A549 (cell line): ENCODE measurements around the gene IRAK3. TPM values are rescaled to one million over a fixed set of nuclear protein-coding genes. Genes with fewer than 3 reads are reported as not detected.
"Not testable (repeated sequence)": the region's sequence is repeated elsewhere in the genome, so short reads cannot be mapped to it uniquely, and the experiment has no call there.

Experiments used
- ATAC-seq, 2 experiments: fragments of 200-7000 bp in 1 of 2; fragments of >200 bp in 1 of 2; cut with Nextera tagmentation in 1 of 2; cut with Tn5 transposase in 1 of 2; 3 replicates each; pipeline versions ENCODE4 v1.8.0 to v1.9.1; 2018 to 2020; ENCODE audit warnings: mild to moderate bottlenecking in 1 of 2, moderate library complexity in 1 of 2
- CTCF ChIA-PET: fragments of 300-600 bp; sonication (Branson Sonifier 250); formaldehyde crosslinking; extraction: SDS; loops from one replicate; lab custom pipeline; 2021; ENCODE audit warnings: antibody characterized with exemption, inconsistent platforms; lab: Yijun Ruan, JAX
- POLR2A ChIA-PET: fragments of 350-600 bp; formaldehyde crosslinking; extraction: SDS; loops from one replicate; lab custom pipeline; 2021; ENCODE audit warnings: antibody characterized with exemption, inconsistent platforms; lab: Yijun Ruan, JAX
- DNase-seq, 2 experiments: peaks; one replicate each; pipeline versions ENCODE4 v3.0.0 to v3.0.0-alpha.2; 2011 to 2016; ENCODE audit warnings: low read depth in 1 of 2, low spot score in 1 of 2
- FAIRE-seq: peaks from 2 replicates; lab custom pipeline; 2011; peaks lifted over from hg19 to GRCh38; lab: Jason Lieb, UNC
- H3K27ac ChIP-seq, 2 experiments: fragments of >200 bp; sonication (Bioruptor Twin); formaldehyde crosslinking; 3 replicates each; pipeline ENCODE4 v1.5.1; 2016 to 2017
- H3K4me1 ChIP-seq: fragments of >200 bp; sonication (Bioruptor Twin); formaldehyde crosslinking; 3 replicates; pipeline ENCODE4 v1.6.1; 2016
- H3K4me2 ChIP-seq: fragments of >200 bp; sonication (Bioruptor Twin); formaldehyde crosslinking; 3 replicates; pipeline ENCODE4 v1.6.1; 2016
- H3K4me3 ChIP-seq: fragments of >200 bp; sonication (Bioruptor Twin); formaldehyde crosslinking; 3 replicates; pipeline ENCODE4 v1.5.1; 2016
- H3K9me3 ChIP-seq: fragments of >200 bp; sonication (Bioruptor Twin); formaldehyde crosslinking; 3 replicates; pipeline ENCODE4 v1.6.1; 2016
- CBX8 ChIP-seq: fragments of 200-600 bp; sonication (generic); IDR thresholded peaks from 2 replicates; pipeline ENCODE4 v1.6.1; 2016
- CTCF ChIP-seq: fragments of >200 bp; sonication (Bioruptor Twin); formaldehyde crosslinking; IDR thresholded peaks from 3 replicates; pipeline ENCODE4 v1.5.1; 2016
- FOSL2 ChIP-seq, 2 experiments: fragments of 450-650 bp in 1 of 2; fragments of >200 bp in 1 of 2; sonication (Bioruptor Twin) in 1 of 2; formaldehyde crosslinking; IDR thresholded peaks; 2 replicates each; pipeline versions ENCODE4 v1.5.0 to v1.6.1; 2016 to 2020; ENCODE audit warnings: mild to moderate bottlenecking in 1 of 2, moderate library complexity in 1 of 2
- HOXB5 ChIP-seq: fragments of 250-450 bp; sonication (Bioruptor Pico); IDR thresholded peaks from 2 replicates; pipeline ENCODE4 v1.5.0; 2020; ENCODE audit warnings: mild to moderate bottlenecking, moderate library complexity
- NR3C1 ChIP-seq: fragments of >200 bp; sonication (Bioruptor Twin); formaldehyde crosslinking; IDR thresholded peaks from 3 replicates; pipeline ENCODE4 v1.6.1; 2017
- RFX5 ChIP-seq: fragments of 450-650 bp; IDR thresholded peaks from 2 replicates; pipeline ENCODE4 v1.7.1; 2014; ENCODE audit warnings: antibody characterized with exemption, mild to moderate bottlenecking, moderate library complexity
- RNF2 ChIP-seq: fragments of 200-600 bp; sonication (generic); IDR thresholded peaks from 2 replicates; pipeline ENCODE4 v1.6.1; 2016; ENCODE audit warnings: low read depth, mild to moderate bottlenecking, antibody characterized with exemption, moderate library complexity, borderline replicate concordance
- ZC3H11A ChIP-seq: fragments of 450-650 bp; IDR thresholded peaks from 2 replicates; pipeline ENCODE4 v1.6.1; 2014; ENCODE audit warnings: antibody characterized with exemption, mild to moderate bottlenecking
- WGBS: methylation state at CpG from one replicate; pipeline ENCODE4 v1.1.6; 2017; ENCODE audit errors: missing lambda C conversion rate; 5-methylcytosine and 5-hydroxymethylcytosine counted together
- polyA plus RNA-seq, 4 experiments: library from polyadenylated mRNA; depleted of rRNA in 3 of 4; stranded (reverse); fragments of >200 nt; fragmentation: RNase III in 1 of 4; extraction: RNeasy Plus Mini Kit Qiagen cat#74134 plus additional on column Dnase treatment in 1 of 4; gene quantifications; 2 replicates in 3 of 4; 3 replicates in 1 of 4; pipeline ENCODE4 v1.2.3, GENCODE V29; 2011 to 2017
- TF ChIP-seq, protein P1 (sequence below): IDR thresholded peaks from 2 replicates; pipeline ENCODE4 v1.6.1; 2012

Gene IRAK3
- polyA plus RNA-seq, 2 of the 4 experiments (the other 2 are of a cell fraction): 0.06 to 0.25 TPM

- not testable (repeated sequence) for H3K4me1 ChIP-seq; H3K9me3 ChIP-seq; H3K4me3 ChIP-seq; H3K27ac ChIP-seq; TF ChIP-seq FOSL2 (IDR thresholded peaks at IDR 0.05)
- WGBS: 46% methylated on average over 13 of the region's 13 CpGs
- peak; percentile 68 for TF ChIP-seq FOSL2 (CRISPR knock-in tag; IDR thresholded peaks at IDR 0.05)
- TF ChIP-seq RFX5: peak; percentile 97
- ChIA-PET CTCF (interaction anchor here (1.5 kb wide), 1 partner anchor 9 kb away, joined by 3 read pairs; no protein-coding TSS in a partner anchor), POLR2A (interaction anchor here (2.7 kb wide), 1 partner anchor 65 kb away, joined by 15 read pairs; the partner anchor contains the start of gene TMBIM4)
- H3K4me2 ChIP-seq: peak overlapping the region; percentile 97; the same call in 1 of the 3 replicates
- FAIRE-seq (peak; percentile 18), ATAC-seq (peak; percentile 74 to 79), DNase-seq (peak in 1 of 2 experiments; percentile 71)
Measured at GRCh38 chr12:66234037-66234693, 45.2 kb downstream of the IRAK3 start.

DNA sequence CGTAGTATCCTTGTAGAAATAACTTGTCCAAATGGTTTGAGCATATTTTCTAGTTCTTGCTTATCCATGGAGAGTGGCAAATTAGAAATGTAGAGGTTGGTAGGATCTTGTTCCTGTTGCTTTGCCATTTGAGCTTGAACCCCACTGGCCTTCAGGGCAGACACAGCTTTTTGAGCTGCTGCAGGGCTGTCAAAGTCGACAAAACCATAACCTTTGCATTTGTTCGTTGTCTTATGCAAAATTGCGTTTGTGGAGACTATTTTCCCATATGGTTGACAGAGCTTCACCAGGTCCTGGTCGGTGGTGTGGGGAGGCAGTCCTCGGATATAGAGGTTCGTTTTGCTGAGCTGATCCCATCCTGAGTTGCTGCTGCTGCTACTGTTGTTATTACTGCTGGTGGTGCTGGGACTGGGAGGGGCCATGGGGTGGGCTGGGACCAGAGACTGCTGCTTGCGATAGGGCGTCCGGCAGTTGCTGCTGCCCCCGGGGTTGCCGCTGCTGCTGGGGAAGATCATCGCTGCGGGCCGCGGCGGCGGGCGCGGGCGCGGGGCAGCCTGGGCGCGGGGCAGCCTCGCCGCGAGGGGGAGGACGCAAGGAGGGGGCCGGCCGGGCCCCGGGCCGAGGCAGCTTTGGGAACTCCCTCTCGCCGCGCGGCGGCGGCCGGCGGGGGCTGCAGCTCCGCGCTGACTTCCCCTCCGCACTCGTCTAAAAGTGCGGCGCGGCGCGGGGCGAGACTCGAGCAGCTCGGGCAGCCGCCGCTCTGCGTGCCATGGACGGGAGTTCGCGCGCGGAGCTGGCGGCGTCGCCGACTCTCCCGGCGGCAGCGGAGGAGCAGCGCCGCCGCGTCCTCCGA lies 46.0 kb downstream of the IRAK3 start:
- CTCF ChIA-PET: interaction anchor here (0.6 to 1.5 kb wide), 5 partner anchors 8 to 338 kb away, joined by 3 to 4 read pairs (median 3); no protein-coding TSS in a partner anchor
- ATAC-seq: peak; percentile 87 to 90
- DNase-seq: peak; percentile 35 to 42
- not testable (repeated sequence) for FAIRE-seq
- peak overlapping the region; percentile 62 to 82; a peak in 5 of 6 replicates for H3K27ac ChIP-seq
- TF ChIP-seq CTCF: peak; percentile 23; the same call in 1 of the 3 replicates
- TF ChIP-seq CBX8: peak; percentile 91; the same call in 1 of the 2 replicates
- TF ChIP-seq RNF2: peak; percentile 80; the same call in 1 of the 2 replicates
- TF ChIP-seq, all 56 proteins: peak for 3; not testable (repeated sequence) for 53
- Histone ChIP-seq H3K4me2 (peak overlapping the region; percentile 97), H3K4me3 (peak overlapping the region; percentile 83)
- H3K9me3 ChIP-seq, H3K4me1 ChIP-seq: not testable (repeated sequence)
- 4% methylated on average over 27 of the region's 72 CpGs for WGBS
- POLR2A ChIA-PET: interaction anchor here (0.6 to 2.7 kb wide), 2 partner anchors 66 to 104 kb away, joined by 3 to 15 read pairs; partner anchors contain the start of genes LLPH and TMBIM4

- H3K4me2 ChIP-seq: peak overlapping the region; percentile 97
- peak overlapping the region; percentile 83 for H3K4me3 ChIP-seq
- no peak for FAIRE-seq
- CTCF ChIA-PET: interaction anchor here (0.6 to 2.4 kb wide), 5 partner anchors 10 to 106 kb away, joined by 3 to 8 read pairs (median 4); partner anchors contain the start of gene TMBIM4
- peak overlapping the region; percentile 62 to 82; a peak in 5 of 6 replicates for H3K27ac ChIP-seq
- H3K4me1 ChIP-seq: peaks cover 3% of the 10 kb centered on the region; the same call in 1 of the 3 replicates
- peak in 1 of 2 experiments; percentile 49; a peak in 2 of 6 replicates for ATAC-seq
- 7% methylated on average over 5 of the region's 5 CpGs for WGBS
- POLR2A ChIA-PET: interaction anchor here (2.7 kb wide), 1 partner anchor 66 kb away, joined by 15 read pairs; the partner anchor contains the start of gene TMBIM4
- no peak for TF ChIP-seq NR3C1
- TF ChIP-seq CTCF: no peak
- TF ChIP-seq HOXB5 (CRISPR knock-in tag): no peak
- no peak for TF ChIP-seq ZC3H11A
- TF ChIP-seq, protein P1, sequence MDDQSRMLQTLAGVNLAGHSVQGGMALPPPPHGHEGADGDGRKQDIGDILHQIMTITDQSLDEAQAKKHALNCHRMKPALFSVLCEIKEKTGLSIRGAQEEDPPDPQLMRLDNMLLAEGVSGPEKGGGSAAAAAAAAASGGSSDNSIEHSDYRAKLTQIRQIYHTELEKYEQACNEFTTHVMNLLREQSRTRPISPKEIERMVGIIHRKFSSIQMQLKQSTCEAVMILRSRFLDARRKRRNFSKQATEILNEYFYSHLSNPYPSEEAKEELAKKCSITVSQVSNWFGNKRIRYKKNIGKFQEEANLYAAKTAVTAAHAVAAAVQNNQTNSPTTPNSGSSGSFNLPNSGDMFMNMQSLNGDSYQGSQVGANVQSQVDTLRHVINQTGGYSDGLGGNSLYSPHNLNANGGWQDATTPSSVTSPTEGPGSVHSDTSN: no peak
- peak; percentile 83; the same call in 1 of the 2 replicates for TF ChIP-seq CBX8
- peak; percentile 99 for TF ChIP-seq RNF2
- no peaks in the 10 kb centered on the region for H3K9me3 ChIP-seq
- peak; percentile 27 to 66 for DNase-seq
Measured at GRCh38 chr12:66235626-66236281, 46.7 kb downstream of the IRAK3 start.

DNA sequence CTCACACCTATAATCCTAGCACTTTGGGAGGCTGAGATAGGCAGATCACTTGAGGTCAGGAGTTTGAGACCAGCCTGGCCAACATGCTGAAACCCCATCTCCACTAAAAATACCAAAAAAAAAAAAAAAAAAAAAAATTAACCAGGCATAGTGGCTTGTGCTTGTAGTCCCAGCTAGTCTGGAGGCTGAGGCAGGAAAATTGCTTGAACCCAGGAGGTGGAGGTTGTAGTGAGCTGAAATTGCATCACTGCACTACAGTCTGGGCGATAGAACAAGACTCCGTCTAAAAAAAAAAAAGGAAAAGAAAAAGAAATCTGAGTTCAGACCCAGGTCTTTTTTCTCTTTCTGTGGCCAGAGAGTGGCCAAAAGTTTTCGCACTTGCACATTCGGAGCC lies 47.3 kb downstream of the IRAK3 start:
- CTCF ChIA-PET: interaction anchor here (0.6 to 2.4 kb wide), 5 partner anchors 10 to 614 kb away, joined by 3 to 8 read pairs (median 4); partner anchors contain the start of gene TMBIM4
- H3K4me3 ChIP-seq, H3K9me3 ChIP-seq, FAIRE-seq, H3K27ac ChIP-seq, DNase-seq, H3K4me1 ChIP-seq, ATAC-seq, POLR2A ChIA-PET: not testable (repeated sequence)
- H3K4me2 ChIP-seq: peak overlapping the region; percentile 97
- WGBS: 91% methylated on average over 4 of the region's 4 CpGs
